ENCODE results near the gene LYPLAL1.

GRCh38 chr1:219176168-219176567, 2.5 kb downstream of the LYPLAL1 start:
- no peak for TF ChIP-seq CHD1 (IDR thresholded peaks at IDR 0.05; ENCODE audit: low read depth, low read length)
- no peak for TF ChIP-seq CTCF (conservative IDR thresholded peaks at IDR 0.05; ENCODE audit: low read depth, low read length)

Data from IMR-90 (cell line).